Suprapubic skin (tissue), 4 donors: ENCODE measurements around the gene KCNMB2.

Source experiments
- POLR2A ChIP-seq, 2 donors: fragments of 450-650 bp; IDR thresholded peaks; one replicate each; pipeline ENCODE4 v1.6.1; 2017; ENCODE audit warnings: antibody characterized with exemption in 2 of 2, mild to moderate bottlenecking in 2 of 2, moderate library complexity in 2 of 2
- POLR2AphosphoS5 ChIP-seq, 3 donors: sonication (generic); formaldehyde crosslinking; IDR thresholded peaks; one replicate each; pipeline ENCODE4 v1.6.1; 2017; ENCODE audit warnings: antibody characterized with exemption in 3 of 3

DNA sequence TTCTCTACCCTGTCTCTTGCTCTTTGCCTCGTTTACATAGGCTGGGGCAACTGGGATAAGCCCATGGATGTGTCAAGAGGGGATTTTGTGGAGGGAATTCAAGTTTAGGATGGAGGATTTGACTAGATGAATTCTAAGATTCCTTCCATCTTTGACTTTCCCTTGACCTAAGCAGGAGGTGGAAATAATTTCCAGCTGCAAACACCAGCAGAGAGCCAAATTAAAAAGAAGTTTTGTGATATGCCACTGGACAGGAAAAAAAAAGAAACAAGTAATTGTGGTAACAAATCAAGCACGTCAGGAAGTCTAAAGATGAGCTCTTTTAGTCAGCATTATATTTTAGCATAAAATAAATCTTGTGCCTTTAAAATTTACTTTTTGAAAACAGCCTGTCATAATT is 49.8 kb downstream of the KCNMB2 start:
- TF ChIP-seq POLR2A (IDR thresholded peaks at IDR 0.05), result no peak
- no peak for TF ChIP-seq POLR2AphosphoS5 (IDR thresholded peaks at IDR 0.05)
